ENCODE measurements around the gene RBP4.

The RBP4 gene

GRCh38 chr10:93595378-93596161 lies 5.5 kb downstream of the RBP4 start:
- DNase-seq (ENCODE audit: low spot score): no peak

- DNase-seq (ENCODE audit: low spot score): no peak
Measured at GRCh38 chr10:93594518-93594917, 6.5 kb downstream of the RBP4 start.

DNA sequence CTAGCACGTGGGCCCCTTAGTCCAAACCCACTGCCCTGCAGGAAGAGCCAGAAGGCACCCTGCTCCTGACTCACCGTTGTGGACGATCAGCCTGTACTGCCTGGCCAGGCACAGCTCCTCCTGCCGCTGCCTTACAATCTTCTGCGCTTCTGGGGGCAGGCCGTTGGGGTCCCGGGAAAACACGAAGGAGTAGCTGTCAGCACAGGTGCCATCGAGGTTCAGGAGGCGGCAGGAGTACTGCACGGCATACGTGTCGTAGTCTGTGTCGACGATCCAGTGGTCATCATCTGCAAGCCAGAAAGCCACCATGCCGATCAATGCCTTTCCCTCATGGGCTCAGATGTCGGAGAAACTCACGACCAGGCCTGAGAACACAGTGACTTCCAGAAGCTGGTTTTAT lies 7.3 kb downstream of the RBP4 start:
- DNase-seq (ENCODE audit: low spot score): no peak

DNA sequence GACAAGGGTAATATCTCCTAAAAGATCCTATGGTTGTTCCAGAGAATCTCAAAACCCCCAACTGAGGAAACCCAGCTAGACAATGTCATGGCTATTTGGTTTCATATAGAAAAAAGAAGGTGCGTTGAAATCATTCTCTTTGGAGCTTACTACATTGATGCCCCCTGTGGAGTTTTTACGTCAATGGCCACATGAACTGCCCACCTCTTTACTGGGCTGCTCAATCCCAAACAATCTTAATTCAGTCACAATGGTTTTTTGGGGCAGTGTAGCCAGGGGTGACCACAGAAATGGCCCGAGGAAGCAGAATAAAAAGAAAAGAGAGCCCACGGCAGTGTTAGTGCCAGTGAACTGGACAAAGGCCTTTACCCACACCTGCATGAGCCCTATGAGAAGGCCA lies 7.8 kb downstream of the RBP4 start:
- DNase-seq (ENCODE audit: low spot score): no peak

DNA sequence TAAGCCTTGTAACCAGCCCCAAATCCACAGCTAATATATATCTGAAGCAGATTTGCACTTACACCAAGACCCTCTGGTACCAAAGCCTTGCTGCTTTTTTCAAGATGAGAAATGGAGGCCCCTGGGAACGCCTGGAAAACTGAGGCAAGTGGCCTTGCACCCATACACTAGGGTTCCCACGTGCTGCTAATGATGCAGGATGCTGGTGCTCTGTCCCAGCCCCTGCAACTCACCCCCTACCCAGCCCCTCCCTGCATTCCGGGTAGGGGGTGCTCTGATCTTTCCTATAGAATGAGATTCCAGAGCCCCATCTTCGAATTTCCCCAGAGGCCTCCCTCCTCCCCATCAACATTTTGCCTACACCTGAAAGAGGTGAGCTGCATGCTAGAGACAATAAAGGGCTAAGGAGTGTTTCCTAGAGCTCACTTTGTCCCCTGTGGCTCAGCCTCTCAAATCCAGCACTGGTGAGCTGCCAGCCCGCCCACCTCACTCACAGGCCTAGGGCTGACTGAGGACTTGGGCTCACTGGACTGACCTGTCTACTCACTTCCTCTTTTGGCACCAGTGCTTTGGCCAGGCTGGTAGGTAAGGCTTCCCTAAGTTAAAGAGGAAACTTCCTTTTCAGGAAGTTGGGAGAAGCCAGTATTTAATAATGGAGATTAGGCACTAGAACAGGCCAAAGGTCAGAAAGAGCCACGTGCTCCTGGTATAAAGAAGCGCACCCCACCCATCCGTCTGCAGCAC lies 9.8 kb downstream of the RBP4 start:
- no peak for DNase-seq (ENCODE audit: low spot score)

DNA sequence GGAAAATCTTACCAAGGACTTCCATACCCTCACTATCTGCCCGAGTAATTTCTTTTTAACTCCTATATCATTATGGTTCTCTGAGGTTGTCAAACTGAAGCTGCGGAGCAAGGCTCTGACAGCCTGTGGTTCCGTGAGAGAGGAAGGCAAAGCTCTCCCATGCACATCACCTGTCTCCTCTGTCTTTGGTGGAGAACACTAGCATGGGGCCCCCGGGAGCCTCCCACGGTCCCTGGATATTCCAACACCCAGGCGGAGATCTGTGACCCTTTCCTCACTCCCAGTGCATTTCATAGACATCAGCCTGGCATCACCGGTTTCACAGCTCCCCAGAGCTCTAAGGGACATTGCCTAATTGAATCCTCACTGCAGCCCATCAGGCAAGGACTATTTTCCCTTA lies 10.4 kb downstream of the RBP4 start:
- DNase-seq (ENCODE audit: low spot score): no peak

GRCh38 chr10:93589648-93590562 lies 11.1 kb downstream of the RBP4 start:
- DNase-seq (ENCODE audit: low spot score): no peak

DNA sequence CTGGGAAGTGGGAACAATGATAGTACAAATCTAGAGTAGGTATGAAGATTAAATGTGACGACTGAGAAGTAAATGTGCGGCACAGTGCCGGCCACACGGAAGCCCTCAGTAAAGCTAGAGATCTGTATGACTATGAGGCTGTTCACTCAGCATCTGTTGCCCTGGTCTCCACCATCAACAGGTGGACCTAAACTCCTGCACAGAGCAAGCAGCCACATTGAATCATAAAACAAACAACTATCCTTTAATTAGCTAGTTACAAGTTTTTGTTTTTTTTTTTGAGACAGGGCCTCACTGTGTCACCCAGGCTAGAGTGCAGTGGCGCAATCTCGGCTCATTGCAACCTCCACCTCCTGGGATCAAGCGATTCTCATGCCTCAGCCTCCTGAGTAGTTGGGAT lies 16.6 kb downstream of the RBP4 start:
- DNase-seq (ENCODE audit: low spot score): no peak

DNA sequence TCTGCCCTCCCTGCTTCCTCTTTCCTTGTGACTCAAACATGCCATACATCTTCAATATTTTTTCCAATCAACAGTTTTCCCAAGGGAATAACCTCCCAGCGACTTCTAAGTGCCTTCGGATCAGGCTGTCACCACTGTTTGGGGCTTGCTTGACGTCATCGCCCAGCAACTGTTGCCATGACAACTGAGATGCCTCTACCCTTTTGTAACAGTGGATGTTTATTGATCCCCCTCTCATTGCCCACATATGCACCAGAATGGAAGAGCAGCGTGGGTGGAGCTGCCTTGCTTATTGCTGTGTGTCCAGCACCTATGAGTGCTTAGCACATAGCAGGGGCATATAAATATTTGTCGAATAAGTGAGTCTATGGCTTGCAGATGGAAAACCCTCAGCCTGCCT lies 20.2 kb downstream of the RBP4 start:
- no peak for DNase-seq (ENCODE audit: low spot score)

DNA sequence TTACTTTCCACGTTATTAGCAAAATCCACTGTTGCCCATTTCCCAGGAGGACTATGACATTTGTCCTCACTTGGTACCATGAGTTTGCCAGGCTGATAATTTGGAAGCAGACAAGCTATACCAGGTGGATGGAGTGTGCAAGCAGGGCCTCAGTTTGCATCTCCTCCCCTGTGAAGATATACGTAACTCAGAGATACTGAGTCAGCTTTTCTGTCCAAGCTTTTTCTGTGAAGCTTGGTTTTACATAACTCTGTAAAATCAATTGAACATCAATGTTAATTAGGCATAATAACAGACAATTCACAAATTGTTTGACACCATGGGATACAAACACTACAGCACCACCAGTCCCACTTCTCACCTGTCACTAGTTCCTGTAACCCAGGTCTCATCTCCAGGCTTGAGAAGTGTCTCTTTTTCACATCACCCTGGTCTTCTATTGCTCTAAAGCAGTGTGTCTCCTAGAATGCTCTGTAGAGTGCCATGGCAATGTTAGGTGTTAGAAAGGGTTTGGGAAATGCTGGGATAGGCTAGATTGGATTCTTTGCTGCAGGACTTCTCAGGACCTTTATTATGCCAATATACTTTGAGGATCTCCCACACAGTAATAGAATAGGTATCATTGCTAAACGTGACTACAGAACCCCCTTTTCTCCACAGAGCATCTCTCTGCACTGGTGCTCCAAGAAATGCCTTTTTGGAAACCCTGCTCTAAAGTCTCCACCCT lies 20.9 kb downstream of the RBP4 start:
- no peak for DNase-seq (ENCODE audit: low spot score)

DNA sequence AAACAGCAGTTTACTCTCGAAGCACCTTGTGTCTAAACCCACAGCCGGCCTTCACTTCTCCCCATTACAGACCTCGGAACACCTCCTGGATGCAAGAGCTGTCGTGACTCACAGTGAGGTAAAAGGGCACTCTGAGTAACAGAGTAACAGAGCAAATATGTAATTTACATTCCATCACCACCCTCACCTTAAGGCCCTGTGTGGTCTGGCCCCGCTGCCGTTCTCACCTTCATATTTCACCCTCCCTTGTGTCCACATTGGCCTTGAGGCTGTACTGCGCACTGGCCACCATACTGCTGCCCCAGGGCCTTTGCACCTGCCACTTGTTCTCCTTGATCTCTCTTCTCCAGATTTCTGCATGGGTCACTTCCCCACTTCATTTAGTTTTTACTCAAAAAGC lies 21.9 kb downstream of the RBP4 start:
- no peak for DNase-seq (ENCODE audit: low spot score)

DNA sequence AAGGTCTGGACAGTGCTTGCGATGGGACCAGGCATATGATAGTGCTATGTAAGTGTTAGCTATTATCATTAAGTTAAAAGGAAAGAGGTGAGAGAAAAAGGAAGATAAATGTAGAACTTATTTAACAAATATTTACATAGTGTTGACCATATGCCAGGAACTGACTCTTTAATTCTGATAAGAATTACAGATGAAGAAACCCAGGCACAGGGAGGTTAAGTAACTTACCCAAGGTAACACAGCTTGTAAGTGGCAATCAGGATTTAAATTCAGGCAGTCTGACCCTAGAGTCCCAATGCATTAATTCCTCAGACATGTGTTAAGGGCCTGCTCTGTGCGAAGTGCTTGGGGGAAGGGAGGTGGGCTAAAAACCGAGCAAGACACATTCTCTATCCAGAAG lies 23.5 kb downstream of the RBP4 start:
- DNase-seq (ENCODE audit: low spot score): no peak

DNA sequence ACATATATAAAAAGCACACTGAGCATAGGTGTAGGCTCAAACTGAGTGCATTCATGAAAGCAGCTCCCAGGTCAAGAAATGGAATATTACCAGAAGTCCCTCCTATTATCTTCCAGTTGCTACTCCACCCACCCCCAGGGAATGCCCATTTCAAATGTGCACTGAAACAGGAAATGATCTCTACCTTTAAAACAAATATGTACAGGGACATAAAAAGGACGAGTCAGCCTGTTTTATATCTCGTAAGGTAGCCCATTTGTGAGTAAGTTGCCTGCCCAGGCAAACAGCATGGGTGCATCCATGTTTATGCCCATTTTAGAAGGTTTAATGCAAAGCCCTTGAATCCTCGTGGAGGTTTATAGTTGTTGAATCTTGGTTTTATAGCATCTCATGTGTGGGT lies 24.1 kb downstream of the RBP4 start:
- DNase-seq (ENCODE audit: low spot score): no peak

GRCh38 chr10:93573924-93574323 lies 27.1 kb downstream of the RBP4 start:
- no peak for DNase-seq (ENCODE audit: low spot score)

DNA sequence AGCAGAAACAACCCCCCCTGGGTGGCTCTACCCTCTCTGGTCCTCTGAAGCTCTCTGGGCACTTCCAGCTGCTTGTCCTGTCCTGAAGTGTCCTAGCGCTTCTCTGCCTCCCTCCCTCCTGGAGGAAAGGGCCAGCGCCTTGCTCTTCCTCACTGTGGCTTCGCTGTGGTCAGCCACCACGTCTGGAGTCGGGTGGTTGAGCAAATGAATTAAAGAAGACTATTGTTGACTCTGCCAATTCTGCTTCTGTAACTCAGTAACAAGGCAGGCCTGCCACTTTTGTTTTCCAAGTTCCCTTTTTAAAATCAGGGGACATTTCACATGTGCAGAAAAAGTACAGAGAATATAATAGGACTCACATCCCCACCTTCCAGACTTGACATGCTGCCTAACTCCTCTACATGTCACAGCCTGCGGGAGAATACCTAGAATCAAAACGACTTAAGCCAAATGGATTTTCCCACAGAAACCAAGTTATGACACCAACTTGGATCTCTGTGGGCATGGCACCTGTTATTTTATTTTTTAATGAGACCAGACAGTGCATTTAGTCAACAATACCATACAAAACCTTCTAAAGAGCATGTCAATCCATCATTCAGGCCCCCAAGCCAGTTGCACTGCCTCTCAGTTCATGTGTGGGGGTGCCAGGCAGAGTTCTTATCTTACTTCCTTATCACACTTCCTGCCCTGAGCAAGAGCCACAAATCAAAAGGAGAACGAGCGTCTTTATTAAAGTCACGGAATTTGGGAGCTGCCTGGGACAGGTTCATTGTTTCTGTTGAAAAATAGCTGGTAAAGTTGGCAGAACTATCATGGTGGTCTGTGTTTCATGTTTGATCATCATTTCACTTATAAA lies 27.8 kb downstream of the RBP4 start:
- no peak for DNase-seq (ENCODE audit: low spot score)

DNA sequence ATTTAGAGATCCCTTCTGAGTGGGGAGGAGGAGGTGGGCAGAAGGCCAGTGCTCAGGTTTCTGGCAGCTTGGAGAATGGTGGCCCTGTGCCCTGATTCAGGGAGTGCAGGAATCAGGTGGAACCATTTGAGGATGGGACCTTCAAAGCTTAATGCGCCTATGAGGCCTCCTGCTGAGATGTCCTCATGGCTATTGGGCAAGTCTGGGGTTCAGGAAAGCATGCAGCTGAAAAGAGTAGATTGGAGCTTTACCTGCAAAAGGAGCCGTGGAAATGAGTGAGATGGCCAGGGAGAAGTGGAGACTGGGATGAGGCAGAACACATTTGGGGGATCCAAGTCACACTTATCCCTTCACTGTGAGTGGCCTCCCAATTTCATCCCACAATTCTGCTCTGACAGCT lies 28.4 kb downstream of the RBP4 start:
- DNase-seq (ENCODE audit: low spot score): no peak

- no peak for DNase-seq (ENCODE audit: low spot score)
Measured at GRCh38 chr10:93570383-93570782, 30.7 kb downstream of the RBP4 start.

GRCh38 chr10:93568105-93568390 lies 33.0 kb downstream of the RBP4 start:
- DNase-seq (ENCODE audit: low spot score): no peak

GRCh38 chr10:93567277-93568104 lies 33.5 kb downstream of the RBP4 start:
- DNase-seq (ENCODE audit: low spot score): no peak

Data from activated CD4-positive, alpha-beta T cell treated with anti-CD3 and anti-CD28 coated beads, Interleukin-2, Interleukin-4, amounts not matched to agents 100 ng/mL and 50 ng/mL, durations not matched to agents 16 hours and 8 hours (primary cell).